Liver (tissue), 9 donors: ENCODE measurements around the gene VPS37D. TPM values are rescaled to one million over a fixed set of nuclear protein-coding genes. Genes with fewer than 3 reads are reported as not detected.

ENCODE experiments used
- DNase-seq: peaks from one replicate; pipeline ENCODE4 v3.0.0-alpha.2; 2017; ENCODE audit warnings: low spot score
- H3K27ac ChIP-seq, 2 donors: one replicate each; pipeline ENCODE4 v1.7.0; 2013; ENCODE audit warnings: inconsistent platforms in 2 of 2, low read length in 2 of 2, control low read depth in 1 of 2, low read depth in 1 of 2, mild to moderate bottlenecking in 1 of 2
- H3K27me3 ChIP-seq, 4 donors: one replicate each; pipeline versions ENCODE4 v1.6.1 to v1.7.0; 2013; ENCODE audit warnings: low read length in 3 of 4, inconsistent platforms in 1 of 4, mild to moderate bottlenecking in 1 of 4, moderate library complexity in 1 of 4; ENCODE audit not compliant: control insufficient read depth in 4 of 4, insufficient read depth in 4 of 4
- H3K36me3 ChIP-seq, 4 donors: one replicate each; pipeline versions ENCODE4 v1.6.1 to v1.7.0; 2013; ENCODE audit warnings: low read length in 3 of 4, mild to moderate bottlenecking in 3 of 4, low read depth in 1 of 4, moderate library complexity in 1 of 4; ENCODE audit not compliant: control insufficient read depth in 4 of 4, insufficient read depth in 3 of 4
- H3K4me1 ChIP-seq, 4 donors: one replicate each; pipeline versions ENCODE4 v1.6.1 to v1.7.0; 2013; ENCODE audit warnings: low read length in 3 of 4, mild to moderate bottlenecking in 3 of 4, moderate library complexity in 1 of 4; ENCODE audit not compliant: control insufficient read depth in 4 of 4, insufficient read depth in 4 of 4
- H3K4me3 ChIP-seq, 3 donors: one replicate each; pipeline versions ENCODE4 v1.6.1 to v1.7.0; 2013; ENCODE audit warnings: low read length in 3 of 3, control low read depth in 1 of 3, low read depth in 1 of 3, mild to moderate bottlenecking in 1 of 3
- H3K9ac ChIP-seq, 2 donors: one replicate each; pipeline ENCODE4 v1.7.0; 2013; ENCODE audit warnings: low read length in 2 of 2, mild to moderate bottlenecking in 2 of 2, moderate library complexity in 2 of 2, control low read depth in 1 of 2, low read depth in 1 of 2
- H3K9me3 ChIP-seq, 4 donors: one replicate each; pipeline versions ENCODE4 v1.6.1 to v1.7.0; 2013; ENCODE audit warnings: low read length in 3 of 4; ENCODE audit not compliant: control insufficient read depth in 4 of 4
- CTCF ChIP-seq: fragments of 150-350 bp; IDR thresholded peaks from 2 replicates; pipeline ENCODE4 v1.5.1; 2017; ENCODE audit warnings: improper control_type of control experiment, low read depth, low read length; ENCODE audit not compliant: missing input control
- EGR1 ChIP-seq, 2 donors: IDR thresholded peaks; 2 replicates each; pipeline ENCODE4 v1.6.1; 2016 to 2018; ENCODE audit warnings: antibody characterized with exemption in 2 of 2, low read depth in 2 of 2
- FOXA1 ChIP-seq: IDR thresholded peaks from 2 replicates; pipeline ENCODE4 v1.6.1; 2016; ENCODE audit warnings: antibody characterized with exemption
- FOXA2 ChIP-seq: IDR thresholded peaks from 2 replicates; pipeline ENCODE4 v1.6.1; 2016; ENCODE audit warnings: antibody characterized with exemption
- GABPA ChIP-seq, 2 donors: IDR thresholded peaks in 1 of 2; conservative IDR thresholded peaks in 1 of 2; 2 replicates each; pipeline ENCODE4 v1.6.1; 2016; ENCODE audit warnings: antibody characterized with exemption in 2 of 2, mild to moderate bottlenecking in 1 of 2, moderate library complexity in 1 of 2
- HNF4A ChIP-seq, 2 donors: conservative IDR thresholded peaks; 2 replicates each; pipeline ENCODE4 v1.6.1; 2016; ENCODE audit warnings: antibody characterized with exemption in 2 of 2, mild to moderate bottlenecking in 2 of 2
- HNF4G ChIP-seq: IDR thresholded peaks from 2 replicates; pipeline ENCODE4 v1.6.1; 2016; ENCODE audit warnings: antibody characterized with exemption
- JUND ChIP-seq, 2 donors: IDR thresholded peaks; 2 replicates each; pipeline ENCODE4 v1.6.1; 2016; ENCODE audit warnings: antibody characterized with exemption in 2 of 2
- MAX ChIP-seq: IDR thresholded peaks from 2 replicates; pipeline ENCODE4 v1.6.1; 2016; ENCODE audit warnings: antibody characterized with exemption
- NR2F2 ChIP-seq: IDR thresholded peaks from 2 replicates; pipeline ENCODE4 v1.6.1; 2016; ENCODE audit warnings: antibody characterized with exemption
- RAD21 ChIP-seq, 2 donors: IDR thresholded peaks; 2 replicates each; pipeline ENCODE4 v1.6.1; 2016; ENCODE audit warnings: antibody characterized with exemption in 2 of 2, mild to moderate bottlenecking in 2 of 2
- REST ChIP-seq: IDR thresholded peaks from 2 replicates; pipeline ENCODE4 v1.6.1; 2016; ENCODE audit warnings: antibody characterized with exemption, mild to moderate bottlenecking
- RXRA ChIP-seq, 2 donors: IDR thresholded peaks; 2 replicates each; pipeline ENCODE4 v1.6.1; 2017 to 2018; ENCODE audit warnings: antibody characterized with exemption in 2 of 2, mild to moderate bottlenecking in 1 of 2
- SP1 ChIP-seq: IDR thresholded peaks from 2 replicates; pipeline ENCODE4 v1.6.1; 2018; ENCODE audit warnings: antibody characterized with exemption, mild to moderate bottlenecking
- TAF1 ChIP-seq: conservative IDR thresholded peaks from 2 replicates; pipeline ENCODE4 v1.6.1; 2016; ENCODE audit warnings: antibody characterized with exemption, mild to moderate bottlenecking
- YY1 ChIP-seq: IDR thresholded peaks from 2 replicates; pipeline ENCODE4 v1.6.1; 2016; ENCODE audit warnings: antibody characterized with exemption, mild to moderate bottlenecking
- ZBTB33 ChIP-seq: IDR thresholded peaks from 2 replicates; pipeline ENCODE4 v1.6.1; 2016; ENCODE audit warnings: antibody characterized with exemption
- WGBS: extraction: QIAGEN DNeasy Blood & Tissue Kit; methylation state at CpG from one replicate; pipeline ENCODE4 v1.1.7; 2013; 5-methylcytosine and 5-hydroxymethylcytosine counted together
- polyA plus RNA-seq, 2 donors: library from polyadenylated mRNA; stranded (reverse) in 1 of 2; unstranded in 1 of 2; fragments of 200-250 nt in 1 of 2; fragments of >200 nt in 1 of 2; fragmentation: Nextera tagmentation in 1 of 2; extraction: Ambion mirVana in 1 of 2; gene quantifications; one replicate each; pipeline versions ENCODE4 v1.2.1 to v1.2.3, GENCODE V29; 2013 to 2015
- total RNA-seq, 2 donors: library from RNA; depleted of rRNA; stranded (reverse); fragments of >200 nt; gene quantifications; one replicate each; pipeline ENCODE4 v1.2.3, GENCODE V29; 2014
- TF ChIP-seq, protein P1 (sequence below): IDR thresholded peaks from 2 replicates; pipeline ENCODE4 v1.6.1; 2016; ENCODE audit warnings: antibody characterized with exemption
- donor health status: healthy.
- donor health status: healthy.
- donor health status: healthy.
- donor health status: healthy.
- donor health status: healthy.

VPS37D gene
- total and polyA plus RNA-seq, 4 donors = 0.38 to 3.3 (median 1.3) TPM

- Histone ChIP-seq H3K9me3 (no peaks in the 10 kb centered on the region), H3K27ac (no peak overlapping the region), H3K27me3 (no peaks in the 10 kb centered on the region), H3K36me3 (peaks cover 6 to 50% (median 17%) of the 10 kb centered on the region in 4 donors), H3K4me3 (no peak overlapping the region), H3K9ac (no peak overlapping the region), H3K4me1 (no peaks in the 10 kb centered on the region)
- DNase-seq = no peak
- TF ChIP-seq GABPA (IDR thresholded peaks at IDR 0.05 in 1 of 2, conservative IDR thresholded peaks at IDR 0.05 in 1 of 2) = no peak
- TF ChIP-seq HNF4A (conservative IDR thresholded peaks at IDR 0.05) = no peak
- no peak for TF ChIP-seq REST
- TF ChIP-seq JUND (IDR thresholded peaks at IDR 0.05) = no peak
- TF ChIP-seq SP1 = no peak
- no peak for TF ChIP-seq HNF4G
- no peak for TF ChIP-seq CTCF
- TF ChIP-seq EGR1 (IDR thresholded peaks at IDR 0.05; ENCODE audit: low read depth in 2 of 2) = no peak
- TF ChIP-seq RXRA (IDR thresholded peaks at IDR 0.05) = no peak
- no peak for TF ChIP-seq RAD21 (IDR thresholded peaks at IDR 0.05)
- TF ChIP-seq TAF1 = no peak
- TF ChIP-seq ZBTB33 = no peak
- TF ChIP-seq FOXA1 = no peak
- TF ChIP-seq MAX = no peak
- TF ChIP-seq YY1 = no peak
- TF ChIP-seq, protein P1, sequence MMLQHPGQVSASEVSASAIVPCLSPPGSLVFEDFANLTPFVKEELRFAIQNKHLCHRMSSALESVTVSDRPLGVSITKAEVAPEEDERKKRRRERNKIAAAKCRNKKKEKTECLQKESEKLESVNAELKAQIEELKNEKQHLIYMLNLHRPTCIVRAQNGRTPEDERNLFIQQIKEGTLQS = no peak
- no peak for TF ChIP-seq NR2F2
- TF ChIP-seq FOXA2 = no peak
- whole genome bisulfite sequencing = 86% methylated on average over 15 of the region's 15 CpGs
Measured at GRCh38 chr7:73699370-73700068, 31.9 kb downstream of the VPS37D start.
